Suppressor macrophage treated with lipopolysaccharide for 1 hour (primary cell): ENCODE measurements around the gene THEM4.
A peak's percentile ranks its signal among the peaks of the same experiment; 100 is the strongest.

ENCODE experiments used
- DNase-seq, 3 donors: peaks; one replicate each; pipeline ENCODE4 v3.0.0-alpha.2; 2020 to 2022

The THEM4 gene

GRCh38 chr1:151834239-151834638 lies 75.1 kb downstream of the THEM4 start:
- peak in 2 of 3 donors; percentile 39 to 41 for DNase-seq

- no peak for DNase-seq
Measured at GRCh38 chr1:151833172-151833900, 76.0 kb downstream of the THEM4 start.

GRCh38 chr1:151832318-151832980 lies 76.9 kb downstream of the THEM4 start:
- DNase-seq, result no peak

- no peak for DNase-seq
Measured at GRCh38 chr1:151831605-151832004, 77.7 kb downstream of the THEM4 start, which contains the start of gene RORC. RORC (minus strand) TSS chr1:151831802; CDS start chr1:151831764, 38 bp downstream.

GRCh38 chr1:151831256-151831591 lies 78.1 kb downstream of the THEM4 start:
- no peak for DNase-seq

GRCh38 chr1:151830055-151830454 lies 79.3 kb downstream of the THEM4 start:
- DNase-seq, result no peak

GRCh38 chr1:151829352-151830046 lies 79.8 kb downstream of the THEM4 start:
- no peak for DNase-seq

GRCh38 chr1:151828921-151829320 lies 80.4 kb downstream of the THEM4 start:
- peak; percentile 53 to 67 (median 58) for DNase-seq

- peak in 1 of 3 donors; percentile 36 for DNase-seq
Measured at GRCh38 chr1:151827853-151828252, 81.5 kb downstream of the THEM4 start.

GRCh38 chr1:151825751-151826660 lies 83.3 kb downstream of the THEM4 start:
- DNase-seq, result no peak

GRCh38 chr1:151825204-151825603 lies 84.1 kb downstream of the THEM4 start:
- no peak for DNase-seq
